Measurements from ENCODE around the gene DIAPH3. TPM values are rescaled to one million over a fixed set of nuclear protein-coding genes. Genes with fewer than 3 reads are reported as not detected.

DIAPH3 gene
- total and polyA plus RNA-seq, 2 of the 8 experiments (the other 6 are each of a cell fraction or from before 2014, with no cell fraction given), result 8.0 to 30.8 TPM

DNA sequence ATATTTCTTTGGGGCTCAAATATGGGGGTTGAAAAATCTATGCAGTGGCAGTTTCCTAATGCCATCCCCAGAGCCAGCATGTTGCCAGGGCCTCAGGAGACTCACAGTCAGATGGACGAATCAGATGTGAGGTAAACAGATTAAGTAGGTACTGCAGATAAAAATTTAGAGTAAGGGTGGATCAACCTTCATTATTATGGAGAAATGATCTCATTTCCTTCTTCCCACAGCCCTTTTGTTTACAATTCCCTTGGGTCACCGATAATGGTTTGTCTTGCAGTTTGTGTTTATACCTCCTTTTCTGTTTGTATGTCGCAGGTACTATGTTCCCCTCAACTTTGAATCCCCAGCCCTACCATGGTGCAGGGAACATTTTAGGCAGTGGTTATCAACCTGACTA, 20.0 kb downstream of the DIAPH3 start (continued):
- TF ChIP-seq, protein P1, sequence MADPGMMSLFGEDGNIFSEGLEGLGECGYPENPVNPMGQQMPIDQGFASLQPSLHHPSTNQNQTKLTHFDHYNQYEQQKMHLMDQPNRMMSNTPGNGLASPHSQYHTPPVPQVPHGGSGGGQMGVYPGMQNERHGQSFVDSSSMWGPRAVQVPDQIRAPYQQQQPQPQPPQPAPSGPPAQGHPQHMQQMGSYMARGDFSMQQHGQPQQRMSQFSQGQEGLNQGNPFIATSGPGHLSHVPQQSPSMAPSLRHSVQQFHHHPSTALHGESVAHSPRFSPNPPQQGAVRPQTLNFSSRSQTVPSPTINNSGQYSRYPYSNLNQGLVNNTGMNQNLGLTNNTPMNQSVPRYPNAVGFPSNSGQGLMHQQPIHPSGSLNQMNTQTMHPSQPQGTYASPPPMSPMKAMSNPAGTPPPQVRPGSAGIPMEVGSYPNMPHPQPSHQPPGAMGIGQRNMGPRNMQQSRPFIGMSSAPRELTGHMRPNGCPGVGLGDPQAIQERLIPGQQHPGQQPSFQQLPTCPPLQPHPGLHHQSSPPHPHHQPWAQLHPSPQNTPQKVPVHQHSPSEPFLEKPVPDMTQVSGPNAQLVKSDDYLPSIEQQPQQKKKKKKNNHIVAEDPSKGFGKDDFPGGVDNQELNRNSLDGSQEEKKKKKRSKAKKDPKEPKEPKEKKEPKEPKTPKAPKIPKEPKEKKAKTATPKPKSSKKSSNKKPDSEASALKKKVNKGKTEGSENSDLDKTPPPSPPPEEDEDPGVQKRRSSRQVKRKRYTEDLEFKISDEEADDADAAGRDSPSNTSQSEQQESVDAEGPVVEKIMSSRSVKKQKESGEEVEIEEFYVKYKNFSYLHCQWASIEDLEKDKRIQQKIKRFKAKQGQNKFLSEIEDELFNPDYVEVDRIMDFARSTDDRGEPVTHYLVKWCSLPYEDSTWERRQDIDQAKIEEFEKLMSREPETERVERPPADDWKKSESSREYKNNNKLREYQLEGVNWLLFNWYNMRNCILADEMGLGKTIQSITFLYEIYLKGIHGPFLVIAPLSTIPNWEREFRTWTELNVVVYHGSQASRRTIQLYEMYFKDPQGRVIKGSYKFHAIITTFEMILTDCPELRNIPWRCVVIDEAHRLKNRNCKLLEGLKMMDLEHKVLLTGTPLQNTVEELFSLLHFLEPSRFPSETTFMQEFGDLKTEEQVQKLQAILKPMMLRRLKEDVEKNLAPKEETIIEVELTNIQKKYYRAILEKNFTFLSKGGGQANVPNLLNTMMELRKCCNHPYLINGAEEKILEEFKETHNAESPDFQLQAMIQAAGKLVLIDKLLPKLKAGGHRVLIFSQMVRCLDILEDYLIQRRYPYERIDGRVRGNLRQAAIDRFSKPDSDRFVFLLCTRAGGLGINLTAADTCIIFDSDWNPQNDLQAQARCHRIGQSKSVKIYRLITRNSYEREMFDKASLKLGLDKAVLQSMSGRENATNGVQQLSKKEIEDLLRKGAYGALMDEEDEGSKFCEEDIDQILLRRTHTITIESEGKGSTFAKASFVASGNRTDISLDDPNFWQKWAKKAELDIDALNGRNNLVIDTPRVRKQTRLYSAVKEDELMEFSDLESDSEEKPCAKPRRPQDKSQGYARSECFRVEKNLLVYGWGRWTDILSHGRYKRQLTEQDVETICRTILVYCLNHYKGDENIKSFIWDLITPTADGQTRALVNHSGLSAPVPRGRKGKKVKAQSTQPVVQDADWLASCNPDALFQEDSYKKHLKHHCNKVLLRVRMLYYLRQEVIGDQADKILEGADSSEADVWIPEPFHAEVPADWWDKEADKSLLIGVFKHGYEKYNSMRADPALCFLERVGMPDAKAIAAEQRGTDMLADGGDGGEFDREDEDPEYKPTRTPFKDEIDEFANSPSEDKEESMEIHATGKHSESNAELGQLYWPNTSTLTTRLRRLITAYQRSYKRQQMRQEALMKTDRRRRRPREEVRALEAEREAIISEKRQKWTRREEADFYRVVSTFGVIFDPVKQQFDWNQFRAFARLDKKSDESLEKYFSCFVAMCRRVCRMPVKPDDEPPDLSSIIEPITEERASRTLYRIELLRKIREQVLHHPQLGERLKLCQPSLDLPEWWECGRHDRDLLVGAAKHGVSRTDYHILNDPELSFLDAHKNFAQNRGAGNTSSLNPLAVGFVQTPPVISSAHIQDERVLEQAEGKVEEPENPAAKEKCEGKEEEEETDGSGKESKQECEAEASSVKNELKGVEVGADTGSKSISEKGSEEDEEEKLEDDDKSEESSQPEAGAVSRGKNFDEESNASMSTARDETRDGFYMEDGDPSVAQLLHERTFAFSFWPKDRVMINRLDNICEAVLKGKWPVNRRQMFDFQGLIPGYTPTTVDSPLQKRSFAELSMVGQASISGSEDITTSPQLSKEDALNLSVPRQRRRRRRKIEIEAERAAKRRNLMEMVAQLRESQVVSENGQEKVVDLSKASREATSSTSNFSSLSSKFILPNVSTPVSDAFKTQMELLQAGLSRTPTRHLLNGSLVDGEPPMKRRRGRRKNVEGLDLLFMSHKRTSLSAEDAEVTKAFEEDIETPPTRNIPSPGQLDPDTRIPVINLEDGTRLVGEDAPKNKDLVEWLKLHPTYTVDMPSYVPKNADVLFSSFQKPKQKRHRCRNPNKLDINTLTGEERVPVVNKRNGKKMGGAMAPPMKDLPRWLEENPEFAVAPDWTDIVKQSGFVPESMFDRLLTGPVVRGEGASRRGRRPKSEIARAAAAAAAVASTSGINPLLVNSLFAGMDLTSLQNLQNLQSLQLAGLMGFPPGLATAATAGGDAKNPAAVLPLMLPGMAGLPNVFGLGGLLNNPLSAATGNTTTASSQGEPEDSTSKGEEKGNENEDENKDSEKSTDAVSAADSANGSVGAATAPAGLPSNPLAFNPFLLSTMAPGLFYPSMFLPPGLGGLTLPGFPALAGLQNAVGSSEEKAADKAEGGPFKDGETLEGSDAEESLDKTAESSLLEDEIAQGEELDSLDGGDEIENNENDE (IDR thresholded peaks at IDR 0.05; ENCODE audit: insufficient replicate concordance, low read length), result no peak
- TF ChIP-seq RXRA (IDR thresholded peaks at IDR 0.05; ENCODE audit: insufficient read depth, low read depth, low read length) (no peak), PHF8 (conservative IDR thresholded peaks at IDR 0.05; ENCODE audit: low read depth, low read length) (no peak), ASH2L (IDR thresholded peaks at IDR 0.05; ENCODE audit: low read length) (no peak), CBX8 (IDR thresholded peaks at IDR 0.05; ENCODE audit: borderline replicate concordance, low read depth, low read length) (no peak), BRCA1 (IDR thresholded peaks at IDR 0.05; ENCODE audit: low read depth, low read length) (no peak), SUZ12 (IDR thresholded peaks at IDR 0.05; ENCODE audit: low read length) (no peak), SP1 (IDR thresholded peaks at IDR 0.05; ENCODE audit: low read depth, low read length) (no peak), MAFK (IDR thresholded peaks at IDR 0.05; ENCODE audit: low read depth, low read length) (no peak), GABPA (IDR thresholded peaks at IDR 0.05; ENCODE audit: borderline replicate concordance, insufficient read depth, low read length) (no peak), SIN3A (conservative IDR thresholded peaks at IDR 0.05 in 1 of 2, IDR thresholded peaks at IDR 0.05 in 1 of 2; ENCODE audit: low read depth in 1 of 2, low read length in 2 of 2) (no peak), HDAC6 (IDR thresholded peaks at IDR 0.05; ENCODE audit: low read depth, low read length) (no peak)

All from H1 (cell line).